ENCODE data around the gene CFAP161. TPM values are rescaled to one million over a fixed set of nuclear protein-coding genes. Genes with fewer than 3 reads are reported as not detected.

Gene CFAP161
- total and polyA plus RNA-seq, 3 donors from 2014 or later = 4.6 to 19.7 (median 8.7) TPM

DNA sequence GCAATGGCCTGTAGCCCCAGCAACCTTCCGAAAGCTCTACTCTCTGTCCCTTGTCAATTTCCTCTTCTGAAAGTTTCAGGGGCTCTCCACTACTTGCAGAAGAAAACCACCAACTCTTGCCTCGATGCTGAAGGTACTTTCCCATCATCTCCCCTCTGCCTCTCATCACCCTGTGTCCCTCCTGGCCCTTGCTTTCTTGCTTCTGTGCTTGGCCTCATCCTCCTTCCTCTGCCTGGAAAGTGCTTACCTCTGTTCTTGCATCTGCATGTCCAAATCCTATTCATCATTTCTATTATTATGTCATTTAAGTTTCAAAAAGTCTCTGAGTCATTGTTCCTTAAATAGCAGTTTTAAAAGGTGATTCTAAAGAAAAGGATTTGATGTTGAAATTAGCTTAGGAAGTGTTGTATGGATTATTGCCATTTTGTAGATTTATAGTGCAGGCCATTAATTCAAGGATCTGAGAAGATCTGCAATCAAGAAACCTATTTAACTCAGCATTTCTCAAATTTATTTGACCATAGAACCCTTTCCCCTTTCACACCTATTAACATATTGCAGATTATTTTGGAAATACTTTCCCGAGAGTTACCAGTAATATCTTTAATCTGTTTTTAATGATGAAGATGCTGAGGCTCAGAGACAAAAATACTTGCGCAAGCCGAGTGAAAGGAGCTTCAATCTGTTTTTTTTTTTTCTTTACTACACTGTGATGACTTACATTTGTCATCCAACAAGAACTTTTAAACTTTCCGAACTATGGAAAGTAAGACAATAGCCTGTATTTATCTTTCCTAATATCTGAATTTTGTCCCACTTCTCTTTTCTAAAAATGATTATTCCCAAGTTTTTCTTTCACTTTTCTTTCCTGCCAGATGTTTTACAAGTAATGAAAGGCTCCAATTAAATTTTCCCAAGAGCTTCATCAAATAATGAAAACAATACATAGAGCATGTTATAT is 22.3 kb upstream of the CFAP161 start:
- H3K9me3 ChIP-seq = no peaks in the 10 kb centered on the region
- H3K4me3 ChIP-seq = no peak overlapping the region
- intact Hi-C loops (cut with DNase I; ENCODE audit: low total_unique reads) = no loop called here
- no peak overlapping the region for H3K27ac ChIP-seq
- H3K36me3 ChIP-seq (ENCODE audit: low read depth, missing control alignments) = no peaks in the 10 kb centered on the region
- H3K27me3 ChIP-seq = no peaks in the 10 kb centered on the region
- TF ChIP-seq CTCF (IDR thresholded peaks at IDR 0.05) = no peak
- TF ChIP-seq POLR2A (IDR thresholded peaks at IDR 0.05) = no peak
- 84 to 88% methylated on average over 6 of the region's 6 CpGs for WGBS, 2 donors
- no peak for DNase-seq
- H3K4me1 ChIP-seq = no peaks in the 10 kb centered on the region

DNA sequence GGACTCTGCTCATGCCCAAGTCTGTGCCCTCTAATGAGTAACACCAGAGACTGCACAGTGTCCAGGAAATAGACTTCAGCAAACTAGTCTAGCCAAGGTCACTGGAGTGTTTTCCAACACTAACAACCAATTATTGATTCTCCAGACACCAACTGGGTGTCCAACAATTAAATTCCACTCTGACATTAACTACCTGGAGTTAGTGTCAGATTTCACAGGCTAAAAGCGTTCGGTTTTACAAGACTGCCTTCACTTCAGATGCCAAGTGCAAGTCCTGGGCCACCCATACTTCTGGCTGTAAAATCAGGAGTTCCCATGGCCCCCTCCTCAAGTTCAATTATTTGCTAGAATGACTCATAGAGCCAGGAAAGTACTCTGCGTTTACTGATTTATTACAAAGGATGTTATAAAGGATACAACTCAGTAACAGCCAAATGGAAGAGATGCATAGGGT is 20.8 kb upstream of the CFAP161 start:
- WGBS, 2 donors = 40 to 67% methylated on average over 3 of the region's 3 CpGs
- no peak for DNase-seq

DNA sequence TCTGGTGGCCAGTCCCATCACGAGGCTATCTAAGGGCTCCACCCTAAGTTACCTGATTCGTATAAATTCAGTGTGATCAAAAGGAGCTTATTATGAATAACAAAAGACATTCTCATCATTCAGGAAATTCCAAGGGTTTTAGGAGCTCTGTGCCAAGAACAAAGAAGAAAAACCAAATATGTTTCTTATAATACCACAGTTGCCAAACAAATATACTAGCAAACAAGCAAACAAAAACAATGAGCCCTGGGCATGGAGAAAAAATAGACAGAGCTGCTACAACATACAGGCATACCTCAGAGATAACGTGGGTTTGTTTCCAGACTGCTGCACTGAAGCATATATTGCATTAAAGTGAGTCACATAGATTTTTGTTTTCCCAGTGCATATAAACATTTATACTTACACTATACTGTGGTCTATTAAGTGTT is 20.2 kb upstream of the CFAP161 start:
- no peak overlapping the region for H3K4me3 ChIP-seq
- H3K27ac ChIP-seq = no peak overlapping the region
- intact Hi-C loops (cut with DNase I; ENCODE audit: low total_unique reads) = no loop called here
- no peaks in the 10 kb centered on the region for H3K9me3 ChIP-seq
- DNase-seq = no peak
- TF ChIP-seq POLR2A (IDR thresholded peaks at IDR 0.05) (no peak), CTCF (IDR thresholded peaks at IDR 0.05) (no peak)
- H3K4me1 ChIP-seq = no peaks in the 10 kb centered on the region
- H3K36me3 ChIP-seq (ENCODE audit: low read depth, missing control alignments) = no peaks in the 10 kb centered on the region
- WGBS, 2 donors = 44 to 63% methylated on average over 3 of the region's 3 CpGs
- H3K27me3 ChIP-seq = no peaks in the 10 kb centered on the region

More for the DNA sequence above, 20.8 kb upstream of the CFAP161 start:
- Histone ChIP-seq H3K4me1 (no peaks in the 10 kb centered on the region), H3K4me3 (no peak overlapping the region), H3K36me3 (ENCODE audit: low read depth, missing control alignments) (no peaks in the 10 kb centered on the region), H3K27ac (no peak overlapping the region), H3K27me3 (no peaks in the 10 kb centered on the region), H3K9me3 (no peaks in the 10 kb centered on the region)
- no peak for TF ChIP-seq CTCF (IDR thresholded peaks at IDR 0.05)
- TF ChIP-seq POLR2A (IDR thresholded peaks at IDR 0.05) = no peak
- intact Hi-C loops (cut with DNase I; ENCODE audit: low total_unique reads) = no loop called here

DNA sequence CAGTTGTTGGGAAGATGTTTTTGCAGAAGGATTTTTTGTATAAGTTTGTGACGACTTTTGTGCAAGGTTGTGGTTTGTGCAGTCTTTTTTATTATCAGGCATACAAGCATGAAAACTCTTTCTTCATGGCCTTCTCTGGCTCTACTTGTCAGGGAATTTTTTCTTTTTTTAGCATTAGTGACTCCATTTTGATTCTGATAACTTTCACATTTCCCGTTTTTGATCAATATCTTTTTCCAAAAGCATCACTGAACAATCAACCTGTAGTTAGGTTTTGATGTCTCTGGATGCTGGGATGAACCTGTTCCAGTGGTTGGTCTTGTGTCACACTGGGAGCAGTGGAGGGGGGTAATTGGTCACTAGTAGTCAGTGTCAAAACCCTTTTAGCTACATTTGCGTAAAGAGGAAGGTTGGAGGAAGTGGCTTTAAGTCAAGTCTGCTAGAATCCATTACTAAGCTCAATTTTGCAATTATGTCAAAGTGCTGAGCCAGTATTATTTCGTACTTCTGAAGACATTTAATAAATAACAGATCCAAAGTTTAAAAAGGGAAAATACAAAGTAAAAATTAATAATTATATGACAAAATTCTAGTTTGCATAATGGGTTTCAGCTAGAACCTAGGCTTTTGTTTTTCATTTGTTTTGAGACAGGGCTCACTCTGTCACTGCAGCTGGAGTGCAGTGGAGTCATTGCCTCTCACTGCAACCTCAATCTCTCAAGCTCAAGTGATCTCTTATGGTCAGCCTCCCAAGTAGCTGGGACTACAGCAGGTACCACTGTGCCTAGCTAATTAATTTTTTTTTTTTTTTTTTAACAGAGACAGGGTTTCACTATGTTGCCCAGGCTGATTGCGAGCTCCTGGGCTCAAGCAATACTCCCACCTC is 18.8 kb upstream of the CFAP161 start:
- Histone ChIP-seq H3K27ac (no peak overlapping the region), H3K9me3 (no peaks in the 10 kb centered on the region), H3K4me1 (no peaks in the 10 kb centered on the region), H3K27me3 (no peaks in the 10 kb centered on the region), H3K4me3 (no peak overlapping the region), H3K36me3 (ENCODE audit: low read depth, missing control alignments) (no peaks in the 10 kb centered on the region)
- intact Hi-C loops (cut with DNase I; ENCODE audit: low total_unique reads) = no loop called here
- no peak for TF ChIP-seq CTCF (IDR thresholded peaks at IDR 0.05)
- no peak for TF ChIP-seq POLR2A (IDR thresholded peaks at IDR 0.05)
- WGBS, 2 donors = 77 to 86% methylated on average over 5 of the region's 5 CpGs
- no peak for DNase-seq
